Stimulated activated naive CD8-positive, alpha-beta T cell treated with anti-CD3 and anti-CD28 coated beads, Interleukin-15, Interleukin-2, amounts not matched to agents 100 U/mL and 50 U/mL, for 24 hours (primary cell): Measurements from ENCODE around the gene PLD1.
"Not testable (repeated sequence)": the region's sequence is repeated elsewhere in the genome, so short reads cannot be mapped to it uniquely, and the experiment has no call there.

ENCODE experiments used
- ATAC-seq: fragments of 150-1000 bp; cut with Tn5 transposase; one replicate; pipeline ENCODE4 v1.10.0; 2021
- DNase-seq: peaks from one replicate; pipeline ENCODE4 v3.0.0; 2021

Gene PLD1

DNA sequence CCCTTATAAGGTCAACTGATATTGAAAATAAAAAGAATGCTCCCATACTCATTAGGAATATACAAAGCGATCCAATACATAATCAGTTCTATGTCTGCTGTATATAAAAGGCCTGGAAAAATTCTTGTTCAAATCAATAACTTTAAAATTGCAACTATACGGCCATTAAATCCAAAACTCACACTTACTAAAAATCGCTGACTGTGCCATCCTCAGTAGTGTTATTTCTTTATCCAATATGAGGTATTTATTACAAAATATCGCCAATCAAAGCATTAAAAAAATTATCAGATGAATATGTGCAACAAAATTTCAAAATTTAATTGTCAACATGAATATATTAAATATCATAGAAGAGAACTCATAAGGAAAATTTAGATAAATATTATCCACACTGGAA lies 146.5 kb downstream of the PLD1 start:
- no peak for DNase-seq
- no peak for ATAC-seq

GRCh38 chr3:171661484-171661883 lies 148.8 kb downstream of the PLD1 start:
- DNase-seq (no peak), ATAC-seq (no peak)

DNA sequence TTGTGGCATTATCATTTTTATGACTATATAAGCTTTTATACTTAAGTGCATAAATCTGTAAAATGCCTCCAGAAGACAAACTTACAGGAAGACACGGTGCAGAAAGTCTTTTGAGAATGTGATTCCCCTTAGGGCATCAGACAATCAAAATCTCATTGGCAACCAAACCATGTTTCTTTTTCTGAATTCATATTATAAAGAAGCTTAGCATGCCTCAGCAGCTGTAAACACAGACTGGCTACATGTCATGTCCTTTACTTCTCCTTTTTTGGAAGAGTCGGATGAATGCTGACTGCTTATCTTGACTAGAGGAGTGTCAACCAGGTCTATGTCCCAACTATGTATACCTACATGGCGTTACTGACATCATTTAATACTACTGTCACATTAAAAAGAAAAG lies 150.1 kb downstream of the PLD1 start:
- no peak for ATAC-seq
- no peak for DNase-seq

- ATAC-seq: no peak
- DNase-seq: no peak
Observed at GRCh38 chr3:171658841-171659240, 151.4 kb downstream of the PLD1 start.

- no peak for DNase-seq
Observed at GRCh38 chr3:171654809-171655208, 155.5 kb downstream of the PLD1 start.

DNA sequence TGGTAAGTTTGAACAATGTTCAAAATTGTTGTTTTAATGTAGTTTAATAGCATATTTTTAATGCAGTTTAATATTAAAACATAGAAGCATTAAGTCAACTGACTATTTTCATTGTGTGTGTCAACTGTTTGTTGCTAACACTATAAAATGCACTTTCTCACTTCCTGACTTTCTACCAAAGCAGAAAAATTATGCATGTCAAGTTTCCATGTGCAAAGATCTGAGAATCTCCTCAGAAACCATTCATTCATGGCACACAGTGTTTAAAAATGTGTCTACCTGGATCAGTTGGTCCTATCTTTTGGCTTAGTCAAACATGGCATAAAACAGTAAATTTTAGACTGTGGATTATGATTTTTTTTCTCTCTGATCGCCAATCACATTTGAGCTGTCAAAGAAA lies 156.0 kb downstream of the PLD1 start:
- ATAC-seq (no peak), DNase-seq (no peak)

More at GRCh38 chr3:171654809-171655208, 155.5 kb downstream of the PLD1 start:
- no peak for ATAC-seq

DNA sequence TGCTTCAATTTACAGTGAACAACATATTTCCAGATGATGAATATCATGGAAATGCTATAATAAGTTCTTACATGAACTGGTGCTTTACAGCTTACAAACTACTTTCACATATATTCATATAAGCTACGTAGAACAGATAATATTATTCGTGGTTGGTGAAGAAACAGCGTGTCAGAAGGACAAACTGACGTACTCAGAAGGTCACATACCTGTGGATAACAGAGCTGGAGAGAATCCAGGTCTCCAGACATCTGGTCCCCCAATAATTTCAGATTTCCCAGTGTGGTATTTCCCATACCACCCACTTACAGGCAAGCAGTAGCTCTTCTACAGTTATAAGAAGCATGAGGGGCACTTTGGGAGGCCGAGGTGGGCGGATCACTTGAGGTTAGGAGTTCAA lies 156.6 kb downstream of the PLD1 start:
- DNase-seq: no peak
- no peak for ATAC-seq

DNA sequence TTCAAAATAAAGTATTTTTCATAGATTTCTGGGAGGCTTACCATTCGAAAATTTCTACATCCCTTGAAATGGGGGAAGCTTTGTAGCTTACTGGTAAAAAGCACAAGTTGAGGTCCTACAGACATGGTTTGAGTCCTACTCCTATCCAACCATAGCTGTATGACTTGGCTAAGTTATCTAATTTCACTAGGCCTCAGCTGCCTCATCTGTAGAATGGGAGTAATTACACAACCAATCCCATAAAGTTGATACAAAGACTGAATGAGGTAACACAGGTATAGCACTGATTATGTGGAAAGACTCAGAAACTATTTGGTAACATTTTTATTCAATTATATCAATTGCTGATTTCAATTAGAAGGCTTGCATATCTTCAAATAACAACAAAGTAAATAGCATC lies 157.4 kb downstream of the PLD1 start:
- no peak for DNase-seq
- ATAC-seq: no peak

- no peak for ATAC-seq
- no peak for DNase-seq
Observed at GRCh38 chr3:171649911-171650592, 160.2 kb downstream of the PLD1 start.

GRCh38 chr3:171649267-171649666 lies 161.0 kb downstream of the PLD1 start:
- no peak for DNase-seq
- ATAC-seq: no peak

GRCh38 chr3:171648069-171648468 lies 162.2 kb downstream of the PLD1 start:
- no peak for DNase-seq
- no peak for ATAC-seq

DNA sequence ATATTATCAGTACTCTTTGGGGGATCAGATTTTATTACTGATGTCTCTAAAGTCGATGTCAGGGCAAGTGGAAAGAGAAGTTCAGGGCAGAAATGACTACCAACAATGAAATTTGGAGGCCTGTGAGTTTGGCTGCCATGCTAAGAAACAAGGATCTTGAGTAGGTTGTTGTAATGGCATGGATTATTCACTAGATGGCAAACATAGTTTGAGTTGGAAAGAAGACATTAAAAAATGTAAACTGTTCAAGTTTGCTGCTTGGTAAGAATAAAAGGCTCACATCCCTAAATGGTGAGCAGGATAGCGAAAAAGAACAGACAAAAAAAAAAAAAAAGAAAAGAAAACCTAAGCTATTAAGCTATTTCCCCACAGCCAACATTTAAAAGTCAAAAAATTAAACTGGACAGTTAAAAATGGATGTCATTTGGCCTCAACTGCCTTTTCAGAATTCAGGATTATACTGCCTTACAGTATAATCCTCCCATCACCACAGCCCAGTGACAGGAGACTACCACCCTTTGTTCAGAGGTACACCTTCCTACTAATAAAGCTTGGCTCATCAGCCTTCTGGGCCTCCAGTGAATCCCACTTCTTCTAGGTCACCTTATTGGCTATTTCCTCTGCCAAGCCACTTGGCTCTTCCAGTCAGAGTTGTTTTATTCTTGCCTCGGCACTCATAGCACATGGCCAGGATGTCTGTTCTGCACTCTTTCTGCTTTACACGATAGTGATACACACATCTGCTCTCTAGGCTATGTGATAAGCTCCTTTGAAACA lies 163.7 kb downstream of the PLD1 start:
- no peak for DNase-seq
- ATAC-seq: no peak

DNA sequence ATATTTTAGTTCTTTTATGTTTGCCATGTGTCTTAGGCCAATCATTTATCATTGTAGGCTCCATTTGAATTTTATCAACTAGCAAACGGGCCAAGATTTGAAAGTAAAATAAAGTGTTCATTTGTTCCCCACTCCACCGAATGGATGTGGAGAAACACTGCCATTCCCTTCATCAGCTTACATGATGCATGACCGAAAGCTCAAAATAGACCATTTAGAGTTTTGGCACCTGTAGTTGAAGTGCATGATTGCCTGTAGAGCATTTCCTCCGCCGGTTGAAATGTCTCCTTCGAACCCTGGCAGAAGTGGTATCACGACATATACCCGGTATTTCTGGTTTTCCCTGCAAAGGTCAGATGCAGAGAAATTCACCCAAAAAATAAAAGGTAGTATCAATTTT lies 165.6 kb downstream of the PLD1 start:
- DNase-seq: no peak
- no peak for ATAC-seq

- ATAC-seq (no peak), DNase-seq (no peak)
Observed at GRCh38 chr3:171643681-171644080, 166.6 kb downstream of the PLD1 start.

- ATAC-seq (no peak), DNase-seq (no peak)
Observed at GRCh38 chr3:171643033-171643432, 167.2 kb downstream of the PLD1 start.

- no peak for ATAC-seq
- DNase-seq: no peak
Observed at GRCh38 chr3:171640520-171641412, 169.5 kb downstream of the PLD1 start.

DNA sequence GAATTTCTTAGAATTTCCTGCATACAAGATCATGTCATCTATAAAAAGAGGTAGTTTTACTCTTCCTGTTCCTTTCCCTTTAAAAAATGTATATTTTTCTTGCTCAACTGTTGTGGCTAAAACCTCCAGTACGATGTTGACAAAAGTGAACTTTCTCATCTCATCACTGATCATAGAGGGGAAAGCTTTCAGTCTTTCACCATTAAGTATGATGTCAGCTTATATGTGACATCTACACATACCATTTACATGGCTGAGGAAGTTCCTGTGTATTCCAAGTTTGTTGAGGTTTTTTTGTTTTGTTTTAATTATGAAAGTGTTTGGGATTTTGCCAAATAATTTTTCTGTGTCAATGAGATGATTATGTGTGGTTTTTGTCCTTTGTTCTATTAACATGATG lies 173.6 kb downstream of the PLD1 start:
- DNase-seq (no peak), ATAC-seq (no peak)

DNA sequence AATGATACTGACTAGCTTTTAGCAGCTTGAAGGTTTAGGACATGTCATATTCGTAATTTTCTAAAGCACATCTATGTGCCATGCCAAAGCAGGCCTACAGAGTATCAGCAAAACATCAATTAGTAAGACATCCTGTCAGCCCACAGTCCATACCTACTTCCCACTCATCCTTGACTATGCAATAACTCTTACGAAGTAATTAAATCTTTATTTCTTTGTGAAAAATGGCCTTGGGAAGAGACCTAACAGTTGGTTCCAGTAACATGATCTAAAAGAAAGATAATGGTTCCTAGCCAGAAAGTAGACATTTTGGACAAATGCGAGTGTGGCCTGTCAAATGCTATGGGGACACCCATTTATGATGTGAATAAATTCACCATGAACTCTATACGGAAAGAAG lies 177.5 kb downstream of the PLD1 start:
- ATAC-seq (no peak), DNase-seq (no peak)

- ATAC-seq, DNase-seq: not testable (repeated sequence)
Observed at GRCh38 chr3:171626799-171627198, 183.5 kb downstream of the PLD1 start.

- DNase-seq (no peak), ATAC-seq (no peak)
Observed at GRCh38 chr3:171622126-171622525, 188.2 kb downstream of the PLD1 start.

GRCh38 chr3:171620825-171621434 lies 189.4 kb downstream of the PLD1 start:
- no peak for ATAC-seq
- no peak for DNase-seq

DNA sequence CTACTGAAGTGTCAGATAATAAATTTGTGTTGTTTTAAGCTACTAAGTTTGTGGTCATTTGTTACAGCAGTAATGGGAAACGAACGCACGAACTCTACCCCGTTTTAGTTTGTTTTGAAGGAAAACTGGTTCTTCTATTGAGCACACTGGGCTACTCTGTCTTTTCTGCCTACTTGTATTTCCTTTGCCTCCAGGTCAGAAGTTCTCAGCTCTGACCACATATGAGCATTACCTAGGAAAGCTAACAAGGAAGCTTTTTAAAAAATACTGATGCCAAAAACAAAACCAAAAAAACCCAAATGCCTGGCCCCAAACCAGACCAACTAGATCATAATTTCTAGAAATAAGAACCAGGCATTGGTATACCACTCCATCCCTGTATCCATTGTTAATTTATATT lies 193.5 kb downstream of the PLD1 start:
- ATAC-seq: no peak
- DNase-seq: no peak
